ENCODE results near the gene KLHL26. TPM values are rescaled to one million over a fixed set of nuclear protein-coding genes. Genes with fewer than 3 reads are reported as not detected.

KLHL26 gene
- total RNA-seq, 1 experiment from 2014 or later = 7.5 TPM

DNA sequence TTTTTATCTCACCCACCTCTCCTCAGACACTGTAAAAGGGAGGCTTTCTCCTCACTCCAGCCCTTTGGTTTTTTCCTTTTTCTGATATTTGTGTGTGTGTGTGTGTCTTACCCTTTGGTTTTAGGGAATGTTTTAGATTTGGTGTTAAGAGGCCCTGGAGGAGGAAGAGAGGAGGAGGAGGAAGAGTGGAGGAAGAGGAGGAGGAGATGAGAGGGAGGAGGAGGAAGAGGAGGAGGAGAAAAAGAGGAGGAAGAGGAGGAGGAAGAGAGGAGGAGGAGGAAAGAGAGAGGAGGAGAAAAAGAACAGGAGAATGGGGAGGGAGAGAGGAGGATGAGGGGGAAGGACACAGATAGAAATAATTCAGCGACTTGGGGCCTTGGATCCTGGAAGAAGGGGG lies 10.5 kb downstream of the KLHL26 start:
- TF ChIP-seq, protein P1, sequence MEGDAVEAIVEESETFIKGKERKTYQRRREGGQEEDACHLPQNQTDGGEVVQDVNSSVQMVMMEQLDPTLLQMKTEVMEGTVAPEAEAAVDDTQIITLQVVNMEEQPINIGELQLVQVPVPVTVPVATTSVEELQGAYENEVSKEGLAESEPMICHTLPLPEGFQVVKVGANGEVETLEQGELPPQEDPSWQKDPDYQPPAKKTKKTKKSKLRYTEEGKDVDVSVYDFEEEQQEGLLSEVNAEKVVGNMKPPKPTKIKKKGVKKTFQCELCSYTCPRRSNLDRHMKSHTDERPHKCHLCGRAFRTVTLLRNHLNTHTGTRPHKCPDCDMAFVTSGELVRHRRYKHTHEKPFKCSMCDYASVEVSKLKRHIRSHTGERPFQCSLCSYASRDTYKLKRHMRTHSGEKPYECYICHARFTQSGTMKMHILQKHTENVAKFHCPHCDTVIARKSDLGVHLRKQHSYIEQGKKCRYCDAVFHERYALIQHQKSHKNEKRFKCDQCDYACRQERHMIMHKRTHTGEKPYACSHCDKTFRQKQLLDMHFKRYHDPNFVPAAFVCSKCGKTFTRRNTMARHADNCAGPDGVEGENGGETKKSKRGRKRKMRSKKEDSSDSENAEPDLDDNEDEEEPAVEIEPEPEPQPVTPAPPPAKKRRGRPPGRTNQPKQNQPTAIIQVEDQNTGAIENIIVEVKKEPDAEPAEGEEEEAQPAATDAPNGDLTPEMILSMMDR (IDR thresholded peaks at IDR 0.05; ENCODE audit: unreplicated experiment) = no peak
- no peak for DNase-seq
- no peak overlapping the region for H3K27ac Mint-ChIP-seq (ENCODE audit: unreplicated experiment)
- H3K4me1 Mint-ChIP-seq (ENCODE audit: low read depth, unreplicated experiment) = no peaks in the 10 kb centered on the region
- peaks cover 4% of the 10 kb centered on the region for H3K36me3 Mint-ChIP-seq (ENCODE audit: insufficient read depth, unreplicated experiment)
- CTCF ChIA-PET = no interaction called here
- H3K4me3 Mint-ChIP-seq (ENCODE audit: low read depth, unreplicated experiment) = no peak overlapping the region
- intact Hi-C loops (cut with micrococcal nuclease; ENCODE audit: unreplicated experiment) = no loop called here
- H3K9me3 Mint-ChIP-seq (ENCODE audit: low read depth, unreplicated experiment) = no peaks in the 10 kb centered on the region
- no peaks in the 10 kb centered on the region for H3K27me3 Mint-ChIP-seq (ENCODE audit: unreplicated experiment)
- BruUV-seq (replicated peaks) = no TSS peak

DNA sequence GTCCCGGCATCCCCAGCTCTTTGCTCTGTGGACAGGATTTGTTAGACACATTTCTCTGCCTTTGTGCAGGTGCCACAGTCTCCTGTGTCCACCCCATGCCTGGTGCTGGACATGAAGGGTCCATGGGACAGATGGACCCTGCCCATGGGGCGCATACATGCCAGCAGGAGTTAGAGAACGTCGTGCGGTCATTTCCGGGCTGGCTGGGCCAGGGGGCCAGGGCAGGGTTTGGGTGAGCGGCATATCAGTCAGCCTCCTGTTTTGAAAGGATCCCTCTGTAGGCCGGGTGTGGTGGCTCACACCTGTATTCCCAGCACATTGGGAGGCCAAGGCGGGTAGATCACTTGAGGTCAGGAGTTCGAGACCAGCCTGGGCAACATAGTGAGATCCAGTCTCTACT lies 11.0 kb downstream of the KLHL26 start:
- TF ChIP-seq, protein P1 (IDR thresholded peaks at IDR 0.05; ENCODE audit: unreplicated experiment) = no peak
- no peak for DNase-seq
- intact Hi-C loops (cut with micrococcal nuclease; ENCODE audit: unreplicated experiment) = no loop called here
- Mint-ChIP-seq H3K4me1 (ENCODE audit: low read depth, unreplicated experiment) (no peaks in the 10 kb centered on the region), H3K4me3 (ENCODE audit: low read depth, unreplicated experiment) (no peak overlapping the region), H3K27me3 (ENCODE audit: unreplicated experiment) (no peaks in the 10 kb centered on the region), H3K36me3 (ENCODE audit: insufficient read depth, unreplicated experiment) (peaks cover 4% of the 10 kb centered on the region), H3K27ac (ENCODE audit: unreplicated experiment) (no peak overlapping the region), H3K9me3 (ENCODE audit: low read depth, unreplicated experiment) (no peaks in the 10 kb centered on the region)
- no TSS peak for BruUV-seq (replicated peaks)
- CTCF ChIA-PET = no interaction called here

DNA sequence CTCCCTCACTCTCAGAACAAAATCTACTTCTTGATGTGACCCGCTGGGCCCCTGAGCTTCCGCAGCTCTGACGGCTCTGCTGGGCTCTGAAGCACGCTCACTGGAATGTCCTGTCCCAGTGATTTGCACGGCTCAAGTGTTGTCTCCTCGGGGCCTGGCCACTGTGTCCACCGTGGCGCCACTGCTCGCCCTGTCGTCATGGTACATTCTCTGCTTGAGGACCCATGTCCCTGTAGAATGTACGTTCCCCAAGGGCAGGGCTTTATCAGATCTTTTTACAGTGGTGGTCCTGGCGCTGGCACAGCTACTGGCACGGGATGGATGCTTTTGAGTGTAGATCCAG lies 12.1 kb downstream of the KLHL26 start:
- Mint-ChIP-seq H3K4me3 (ENCODE audit: low read depth, unreplicated experiment) (no peak overlapping the region), H3K27ac (ENCODE audit: unreplicated experiment) (no peak overlapping the region), H3K27me3 (ENCODE audit: unreplicated experiment) (no peaks in the 10 kb centered on the region), H3K4me1 (ENCODE audit: low read depth, unreplicated experiment) (no peaks in the 10 kb centered on the region), H3K36me3 (ENCODE audit: insufficient read depth, unreplicated experiment) (peaks cover 4% of the 10 kb centered on the region), H3K9me3 (ENCODE audit: low read depth, unreplicated experiment) (no peaks in the 10 kb centered on the region)
- intact Hi-C loops (cut with micrococcal nuclease; ENCODE audit: unreplicated experiment) = no loop called here
- BruUV-seq (replicated peaks) = no TSS peak
- CTCF ChIA-PET = no interaction called here
- TF ChIP-seq, protein P1 (IDR thresholded peaks at IDR 0.05; ENCODE audit: unreplicated experiment) = no peak
- DNase-seq = no peak

GRCh38 chr19:18649371-18650020 lies 12.7 kb downstream of the KLHL26 start:
- BruUV-seq (replicated peaks) = no TSS peak
- DNase-seq = no peak

More at GRCh38 chr19:18649371-18650020, 12.7 kb downstream of the KLHL26 start:
- CTCF ChIA-PET = no interaction called here
- Mint-ChIP-seq H3K4me1 (ENCODE audit: low read depth, unreplicated experiment) (no peaks in the 10 kb centered on the region), H3K27ac (ENCODE audit: unreplicated experiment) (no peak overlapping the region), H3K27me3 (ENCODE audit: unreplicated experiment) (no peaks in the 10 kb centered on the region), H3K9me3 (ENCODE audit: low read depth, unreplicated experiment) (no peaks in the 10 kb centered on the region), H3K36me3 (ENCODE audit: insufficient read depth, unreplicated experiment) (peaks cover 4% of the 10 kb centered on the region), H3K4me3 (ENCODE audit: low read depth, unreplicated experiment) (no peak overlapping the region)
- intact Hi-C loops (cut with micrococcal nuclease; ENCODE audit: unreplicated experiment) = no loop called here
- TF ChIP-seq, protein P1 (IDR thresholded peaks at IDR 0.05; ENCODE audit: unreplicated experiment) = no peak

Measured in Calu3 (cell line).